Measurements from ENCODE around the gene HIF3A.

HIF3A gene

GRCh38 chr19:46368116-46368515, 71.3 kb downstream of the HIF3A start:
- intact Hi-C loops (cut with DNase I; ENCODE audit: low total_unique reads), result no loop called here
- Histone ChIP-seq H3K9me3 (no peaks in the 10 kb centered on the region), H3K4me3 (no peak overlapping the region), H3K27me3 (no peaks in the 10 kb centered on the region), H3K36me3 (peaks cover 12 to 73% (median 33%) of the 10 kb centered on the region in 3 donors), H3K27ac (no peak overlapping the region), H3K4me1 (peaks cover 0 to 23% (median 13%) of the 10 kb centered on the region in 4 donors)
- DNase-seq, result no peak
- TF ChIP-seq CTCF (IDR thresholded peaks at IDR 0.05), result no peak

GRCh38 chr19:46369817-46370216, 73.0 kb downstream of the HIF3A start:
- Histone ChIP-seq H3K4me1 (peaks cover 0 to 40% (median 26%) of the 10 kb centered on the region in 4 donors), H3K9me3 (no peaks in the 10 kb centered on the region), H3K4me3 (no peak overlapping the region), H3K36me3 (peaks cover 12 to 57% (median 20%) of the 10 kb centered on the region in 3 donors), H3K27me3 (no peaks in the 10 kb centered on the region), H3K27ac (no peak overlapping the region)
- no peak for DNase-seq
- intact Hi-C loops (cut with DNase I; ENCODE audit: low total_unique reads), result no loop called here
- no peak for TF ChIP-seq CTCF (IDR thresholded peaks at IDR 0.05)

- H3K27me3 ChIP-seq, result no peaks in the 10 kb centered on the region
- intact Hi-C loops (cut with DNase I; ENCODE audit: low total_unique reads), result no loop called here
- H3K9me3 ChIP-seq, result no peaks in the 10 kb centered on the region
- no peak for DNase-seq
- H3K4me3 ChIP-seq, result no peak overlapping the region
- peaks cover 16 to 57% (median 22%) of the 10 kb centered on the region in 3 donors for H3K36me3 ChIP-seq
- no peak for TF ChIP-seq CTCF (IDR thresholded peaks at IDR 0.05)
- no peak overlapping the region for H3K27ac ChIP-seq
- peaks cover 0 to 42% (median 26%) of the 10 kb centered on the region in 4 donors for H3K4me1 ChIP-seq
Measured at GRCh38 chr19:46371371-46371901, 74.6 kb downstream of the HIF3A start.

- TF ChIP-seq CTCF (IDR thresholded peaks at IDR 0.05), result no peak
- H3K27me3 ChIP-seq, result no peaks in the 10 kb centered on the region
- peak in 1 of 2 donors; percentile 72 for DNase-seq
- intact Hi-C loops (cut with DNase I; ENCODE audit: low total_unique reads), result no loop called here
- no peak overlapping the region for H3K4me3 ChIP-seq
- H3K27ac ChIP-seq, result peak overlapping the region; percentile 50 to 75
- H3K4me1 ChIP-seq, result peaks cover 0 to 54% (median 35%) of the 10 kb centered on the region in 4 donors
- H3K9me3 ChIP-seq, result no peaks in the 10 kb centered on the region
- peaks cover 16 to 54% (median 20%) of the 10 kb centered on the region in 3 donors for H3K36me3 ChIP-seq
Measured at GRCh38 chr19:46372901-46373490, 76.2 kb downstream of the HIF3A start.

DNA sequence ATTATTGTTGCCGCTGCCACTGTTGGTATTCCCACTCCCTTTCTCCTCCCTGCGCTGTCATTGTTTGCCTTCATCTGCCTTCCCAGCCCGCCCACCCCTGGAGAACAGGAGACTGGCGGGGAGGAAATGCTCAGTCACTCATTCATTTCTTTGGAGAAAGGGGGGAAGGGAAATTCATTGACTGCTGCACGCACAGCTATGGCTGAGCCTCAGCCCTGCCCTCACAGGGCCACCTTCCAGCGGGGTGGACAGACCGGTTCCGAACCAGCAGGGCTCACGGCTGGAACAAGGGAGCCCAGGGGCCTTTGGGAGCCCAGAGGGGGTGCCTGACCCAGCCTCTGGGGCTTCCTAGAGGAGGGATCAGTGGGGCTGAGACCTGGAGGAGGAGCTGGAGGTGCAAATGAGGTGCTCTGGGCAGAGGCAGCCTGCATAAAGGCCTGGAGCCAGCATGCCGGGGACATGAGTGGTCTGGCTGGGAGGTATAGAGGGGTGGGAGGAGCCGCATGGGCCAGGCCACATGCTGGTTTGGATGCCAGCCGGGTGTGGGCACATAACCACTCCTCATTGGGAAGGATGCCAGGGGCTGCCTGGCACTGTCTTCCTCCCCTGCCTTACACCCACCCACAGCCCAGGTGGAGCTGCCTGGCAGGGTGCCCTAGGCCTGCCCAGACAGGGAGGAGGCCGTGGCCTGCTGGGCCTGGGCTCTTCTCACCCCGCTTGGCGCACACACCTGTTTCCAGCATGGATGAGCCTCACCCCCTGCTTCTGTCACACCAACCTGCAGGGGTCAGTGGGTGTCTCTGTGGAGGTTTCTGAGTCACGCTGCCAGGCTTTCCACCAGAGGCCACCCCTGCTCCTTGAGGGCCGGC, 76.9 kb downstream of the HIF3A start:
- no peak overlapping the region for H3K4me3 ChIP-seq
- no peaks in the 10 kb centered on the region for H3K27me3 ChIP-seq
- H3K36me3 ChIP-seq, result peaks cover 16 to 47% (median 20%) of the 10 kb centered on the region in 3 donors
- peaks cover under 1 to 57% (median 41%) of the 10 kb centered on the region in 4 donors for H3K4me1 ChIP-seq
- peak in 1 of 2 donors; percentile 86 for DNase-seq
- intact Hi-C loops (cut with DNase I; ENCODE audit: low total_unique reads), result no loop called here
- no peak for TF ChIP-seq CTCF (IDR thresholded peaks at IDR 0.05)
- H3K9me3 ChIP-seq, result no peaks in the 10 kb centered on the region
- peak overlapping the region; percentile 50 to 75 for H3K27ac ChIP-seq

Measured in tibial artery (tissue), 4 donors.